Measurements from ENCODE around the gene DYSF. TPM values are rescaled to one million over a fixed set of nuclear protein-coding genes. Genes with fewer than 3 reads are reported as not detected.

DYSF gene
- polyA plus RNA-seq, 1 of the 3 experiments (the other 2 are of a cell fraction), result 0.10 TPM

GRCh38 chr2:71498261-71498701 lies 44.9 kb downstream of the DYSF start:
- Histone ChIP-seq H3K36me3 (replicated peaks in 1 of 2; ENCODE audit: control insufficient read depth in 1 of 2, insufficient read depth in 2 of 2, low read length in 1 of 2) (no peaks in the 10 kb centered on the region), H3K27me3 (ENCODE audit: insufficient read depth) (no peaks in the 10 kb centered on the region), H3K9ac (no peak overlapping the region), H3K9me2 (no peaks in the 10 kb centered on the region), H4K20me1 (ENCODE audit: insufficient read depth) (no peaks in the 10 kb centered on the region), H3K9me3 (no peaks in the 10 kb centered on the region), H3K4me1 (ENCODE audit: control insufficient read depth in 1 of 2, insufficient read depth in 2 of 2, low read depth in 1 of 2, low read length in 1 of 2) (no peaks in the 10 kb centered on the region; a peak in 1 of 4 replicates), H3K4me3 (ENCODE audit: low read depth in 2 of 2, low read length in 1 of 2) (no peak overlapping the region), H3F3A (replicated peaks; ENCODE audit: insufficient read depth) (no peaks in the 10 kb centered on the region), H3K4me2 (peak overlapping the region; percentile 23; the same call in 1 of the 2 replicates), H3K27ac (ENCODE audit: low read depth in 2 of 2, low read length in 1 of 2) (peak overlapping the region in 1 of 2 experiments; percentile 47; a peak in 1 of 4 replicates), H3K79me2 (ENCODE audit: insufficient read depth) (no peaks in the 10 kb centered on the region), H2AFZ (ENCODE audit: low read depth) (no peak overlapping the region)
- WGBS (ENCODE audit: low lambda C conversion rate), result 40% methylated on average over 5 of the region's 5 CpGs
- DNase-seq, result no peak
- TF ChIP-seq, protein P1, sequence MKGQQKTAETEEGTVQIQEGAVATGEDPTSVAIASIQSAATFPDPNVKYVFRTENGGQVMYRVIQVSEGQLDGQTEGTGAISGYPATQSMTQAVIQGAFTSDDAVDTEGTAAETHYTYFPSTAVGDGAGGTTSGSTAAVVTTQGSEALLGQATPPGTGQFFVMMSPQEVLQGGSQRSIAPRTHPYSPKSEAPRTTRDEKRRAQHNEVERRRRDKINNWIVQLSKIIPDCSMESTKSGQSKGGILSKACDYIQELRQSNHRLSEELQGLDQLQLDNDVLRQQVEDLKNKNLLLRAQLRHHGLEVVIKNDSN (IDR thresholded peaks at IDR 0.05; ENCODE audit: borderline replicate concordance, low read depth), result peak; percentile 46; the same call in 1 of the 2 replicates
- TF ChIP-seq FOSL2 (IDR thresholded peaks at IDR 0.05; ENCODE audit: borderline replicate concordance, low read depth) (peak; percentile 30; the same call in 1 of the 2 replicates), JUND (IDR thresholded peaks at IDR 0.05) (peak; percentile 16; the same call in 1 of the 2 replicates), NFIC (IDR thresholded peaks at IDR 0.05; ENCODE audit: borderline replicate concordance) (no peak)
- ChIA-PET POLR2A (no interaction called here), CTCF (interaction anchor here (1.1 to 6.6 kb wide), 3 partner anchors 12 to 199 kb away, joined by 3 to 37 read pairs (median 7); no protein-coding TSS in a partner anchor)

DNA sequence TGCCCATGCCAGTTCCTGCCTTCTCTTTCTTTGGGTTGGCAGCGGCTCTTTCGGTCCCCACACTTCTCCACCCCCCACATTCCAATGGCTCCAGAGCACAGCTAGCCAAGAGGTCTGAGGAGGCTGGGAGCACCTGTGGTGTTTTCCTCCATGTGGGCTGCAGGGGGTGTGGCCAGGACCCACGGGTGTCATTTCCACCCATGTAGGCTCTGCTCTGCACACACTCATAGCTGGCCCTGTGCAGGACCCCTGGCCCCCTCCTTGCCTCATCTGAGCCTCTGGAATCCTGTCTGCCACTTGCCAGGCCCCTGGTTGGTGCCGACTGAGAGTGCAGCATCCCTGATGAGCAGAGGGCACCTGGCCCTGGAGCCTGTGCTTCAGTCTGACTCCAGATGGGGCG lies 46.3 kb downstream of the DYSF start:
- Histone ChIP-seq H3K79me2 (ENCODE audit: insufficient read depth) (no peaks in the 10 kb centered on the region), H3K4me2 (no peak overlapping the region), H4K20me1 (ENCODE audit: insufficient read depth) (no peaks in the 10 kb centered on the region), H3K27ac (ENCODE audit: low read depth in 2 of 2, low read length in 1 of 2) (no peak overlapping the region), H3K4me1 (ENCODE audit: control insufficient read depth in 1 of 2, insufficient read depth in 2 of 2, low read depth in 1 of 2, low read length in 1 of 2) (no peaks in the 10 kb centered on the region; a peak in 1 of 4 replicates), H3K4me3 (ENCODE audit: low read depth in 2 of 2, low read length in 1 of 2) (no peak overlapping the region), H3K9ac (no peak overlapping the region), H2AFZ (ENCODE audit: low read depth) (no peak overlapping the region), H3K9me3 (no peaks in the 10 kb centered on the region), H3K36me3 (replicated peaks in 1 of 2; ENCODE audit: control insufficient read depth in 1 of 2, insufficient read depth in 2 of 2, low read length in 1 of 2) (no peaks in the 10 kb centered on the region), H3K27me3 (ENCODE audit: insufficient read depth) (no peaks in the 10 kb centered on the region), H3F3A (replicated peaks; ENCODE audit: insufficient read depth) (no peaks in the 10 kb centered on the region), H3K9me2 (no peaks in the 10 kb centered on the region)
- ChIA-PET CTCF (interaction anchor here (1.5 to 6.6 kb wide), 2 partner anchors 10 to 276 kb away, joined by 3 to 37 read pairs; no protein-coding TSS in a partner anchor), POLR2A (no interaction called here)
- no peak for DNase-seq
- 58% methylated on average over 4 of the region's 5 CpGs for WGBS (ENCODE audit: low lambda C conversion rate)
- TF ChIP-seq ELF1 (IDR thresholded peaks at IDR 0.05) (no peak), TAF1 (IDR thresholded peaks at IDR 0.05; ENCODE audit: borderline replicate concordance, low read depth, low read length) (no peak), JUND (IDR thresholded peaks at IDR 0.05) (no peak), POLR2AphosphoS5 (IDR thresholded peaks at IDR 0.05; ENCODE audit: low read depth, low read length) (no peak), CHD2 (IDR thresholded peaks at IDR 0.05; ENCODE audit: low read length, partially characterized antibody) (no peak), SIN3A (IDR thresholded peaks at IDR 0.05; ENCODE audit: borderline replicate concordance, low read depth, low read length) (no peak)
- TF ChIP-seq, protein P2, sequence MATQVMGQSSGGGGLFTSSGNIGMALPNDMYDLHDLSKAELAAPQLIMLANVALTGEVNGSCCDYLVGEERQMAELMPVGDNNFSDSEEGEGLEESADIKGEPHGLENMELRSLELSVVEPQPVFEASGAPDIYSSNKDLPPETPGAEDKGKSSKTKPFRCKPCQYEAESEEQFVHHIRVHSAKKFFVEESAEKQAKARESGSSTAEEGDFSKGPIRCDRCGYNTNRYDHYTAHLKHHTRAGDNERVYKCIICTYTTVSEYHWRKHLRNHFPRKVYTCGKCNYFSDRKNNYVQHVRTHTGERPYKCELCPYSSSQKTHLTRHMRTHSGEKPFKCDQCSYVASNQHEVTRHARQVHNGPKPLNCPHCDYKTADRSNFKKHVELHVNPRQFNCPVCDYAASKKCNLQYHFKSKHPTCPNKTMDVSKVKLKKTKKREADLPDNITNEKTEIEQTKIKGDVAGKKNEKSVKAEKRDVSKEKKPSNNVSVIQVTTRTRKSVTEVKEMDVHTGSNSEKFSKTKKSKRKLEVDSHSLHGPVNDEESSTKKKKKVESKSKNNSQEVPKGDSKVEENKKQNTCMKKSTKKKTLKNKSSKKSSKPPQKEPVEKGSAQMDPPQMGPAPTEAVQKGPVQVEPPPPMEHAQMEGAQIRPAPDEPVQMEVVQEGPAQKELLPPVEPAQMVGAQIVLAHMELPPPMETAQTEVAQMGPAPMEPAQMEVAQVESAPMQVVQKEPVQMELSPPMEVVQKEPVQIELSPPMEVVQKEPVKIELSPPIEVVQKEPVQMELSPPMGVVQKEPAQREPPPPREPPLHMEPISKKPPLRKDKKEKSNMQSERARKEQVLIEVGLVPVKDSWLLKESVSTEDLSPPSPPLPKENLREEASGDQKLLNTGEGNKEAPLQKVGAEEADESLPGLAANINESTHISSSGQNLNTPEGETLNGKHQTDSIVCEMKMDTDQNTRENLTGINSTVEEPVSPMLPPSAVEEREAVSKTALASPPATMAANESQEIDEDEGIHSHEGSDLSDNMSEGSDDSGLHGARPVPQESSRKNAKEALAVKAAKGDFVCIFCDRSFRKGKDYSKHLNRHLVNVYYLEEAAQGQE (IDR thresholded peaks at IDR 0.05; ENCODE audit: low read depth, low read length), result no peak
